BE2C (cell line): ENCODE data around the gene ANKS1A.
A peak's percentile ranks its signal among the peaks of the same experiment; 100 is the strongest.

ENCODE experiments used
- DNase-seq: peaks from one replicate; pipeline ENCODE4 v3.0.0-alpha.2; 2020
- H3K27me3 ChIP-seq: fragments of 250-450 bp; sonication (Bioruptor Pico); 2 replicates; pipeline ENCODE4 v1.5.1; 2020; ENCODE audit warnings: mild to moderate bottlenecking
- H3K36me3 ChIP-seq: fragments of 250-450 bp; sonication (Bioruptor Pico); 2 replicates; pipeline ENCODE4 v1.5.1; 2020; ENCODE audit warnings: mild to moderate bottlenecking
- H3K4me1 ChIP-seq: fragments of 250-450 bp; sonication (Bioruptor Pico); 2 replicates; pipeline ENCODE4 v1.5.1; 2020
- H3K4me3 ChIP-seq: 2 replicates; pipeline ENCODE4 v1.5.1; 2011; ENCODE audit warnings: low read depth, low read length
- H3K9me3 ChIP-seq: fragments of 250-450 bp; sonication (Bioruptor Pico); 2 replicates; pipeline ENCODE4 v1.5.1; 2020
- CTCF ChIP-seq: IDR thresholded peaks from 2 replicates; pipeline ENCODE4 v1.5.1; 2012; ENCODE audit warnings: mild to moderate bottlenecking, low read depth, low read length

Gene ANKS1A

GRCh38 chr6:34964564-34964963, 75.5 kb downstream of the ANKS1A start:
- no peaks in the 10 kb centered on the region for H3K36me3 ChIP-seq
- no peaks in the 10 kb centered on the region for H3K4me1 ChIP-seq
- no peaks in the 10 kb centered on the region for H3K9me3 ChIP-seq
- no peaks in the 10 kb centered on the region for H3K27me3 ChIP-seq
- no peak overlapping the region for H3K4me3 ChIP-seq
- no peak for DNase-seq
- no peak for TF ChIP-seq CTCF

GRCh38 chr6:34967461-34967860, 78.4 kb downstream of the ANKS1A start:
- DNase-seq, result no peak
- Histone ChIP-seq H3K36me3 (no peaks in the 10 kb centered on the region), H3K9me3 (no peaks in the 10 kb centered on the region), H3K4me1 (no peaks in the 10 kb centered on the region), H3K4me3 (no peak overlapping the region), H3K27me3 (no peaks in the 10 kb centered on the region)
- no peak for TF ChIP-seq CTCF

- no peak for DNase-seq
- Histone ChIP-seq H3K27me3 (no peaks in the 10 kb centered on the region), H3K4me3 (no peak overlapping the region), H3K36me3 (no peaks in the 10 kb centered on the region), H3K4me1 (no peaks in the 10 kb centered on the region), H3K9me3 (no peaks in the 10 kb centered on the region)
- no peak for TF ChIP-seq CTCF
Observed at GRCh38 chr6:34969662-34970265, 80.7 kb downstream of the ANKS1A start.

- Histone ChIP-seq H3K4me1 (no peaks in the 10 kb centered on the region), H3K27me3 (no peaks in the 10 kb centered on the region), H3K9me3 (no peaks in the 10 kb centered on the region), H3K4me3 (no peak overlapping the region), H3K36me3 (no peaks in the 10 kb centered on the region)
- TF ChIP-seq CTCF, result no peak
- DNase-seq, result no peak
Observed at GRCh38 chr6:34970488-34970887, 81.4 kb downstream of the ANKS1A start.

GRCh38 chr6:34970957-34971356, 81.9 kb downstream of the ANKS1A start:
- no peaks in the 10 kb centered on the region for H3K27me3 ChIP-seq
- TF ChIP-seq CTCF, result no peak
- no peak overlapping the region for H3K4me3 ChIP-seq
- no peaks in the 10 kb centered on the region for H3K9me3 ChIP-seq
- DNase-seq, result no peak
- H3K4me1 ChIP-seq, result no peaks in the 10 kb centered on the region
- H3K36me3 ChIP-seq, result no peaks in the 10 kb centered on the region

GRCh38 chr6:34973547-34974248, 84.6 kb downstream of the ANKS1A start:
- DNase-seq, result no peak
- Histone ChIP-seq H3K4me1 (no peaks in the 10 kb centered on the region), H3K36me3 (no peaks in the 10 kb centered on the region), H3K4me3 (no peak overlapping the region), H3K9me3 (no peaks in the 10 kb centered on the region), H3K27me3 (no peaks in the 10 kb centered on the region)
- peak; percentile 21; the same call in 1 of the 2 replicates for TF ChIP-seq CTCF
